ENCODE data around the gene IRAK1.
"Not testable (repeated sequence)": the region's sequence is repeated elsewhere in the genome, so short reads cannot be mapped to it uniquely, and the experiment has no call there.

The IRAK1 gene

GRCh38 chrX:153993978-153994377 is 25.7 kb downstream of the IRAK1 start:
- DNase-seq: no peak

DNA sequence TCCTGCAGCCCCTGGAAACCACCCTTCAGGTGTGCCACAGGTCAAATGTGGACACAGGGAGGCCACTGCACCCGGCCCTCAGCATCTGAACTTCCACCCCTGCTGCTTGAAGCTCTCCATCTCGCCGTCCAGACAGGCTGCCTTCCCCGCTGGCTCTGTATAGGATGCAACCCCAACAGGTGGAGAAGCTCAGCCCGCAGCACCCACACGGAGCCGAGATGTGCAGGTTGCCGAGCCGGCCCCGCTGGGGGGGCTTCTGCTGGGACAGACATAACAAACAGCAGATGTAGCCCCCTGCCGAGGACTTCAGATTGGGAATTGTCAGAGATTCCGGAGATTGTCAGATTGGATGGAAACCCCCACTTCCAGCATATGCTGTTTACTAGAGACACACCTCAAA is 26.6 kb downstream of the IRAK1 start:
- no peak for DNase-seq

GRCh38 chrX:153992180-153992579 is 27.5 kb downstream of the IRAK1 start:
- no peak for DNase-seq

DNA sequence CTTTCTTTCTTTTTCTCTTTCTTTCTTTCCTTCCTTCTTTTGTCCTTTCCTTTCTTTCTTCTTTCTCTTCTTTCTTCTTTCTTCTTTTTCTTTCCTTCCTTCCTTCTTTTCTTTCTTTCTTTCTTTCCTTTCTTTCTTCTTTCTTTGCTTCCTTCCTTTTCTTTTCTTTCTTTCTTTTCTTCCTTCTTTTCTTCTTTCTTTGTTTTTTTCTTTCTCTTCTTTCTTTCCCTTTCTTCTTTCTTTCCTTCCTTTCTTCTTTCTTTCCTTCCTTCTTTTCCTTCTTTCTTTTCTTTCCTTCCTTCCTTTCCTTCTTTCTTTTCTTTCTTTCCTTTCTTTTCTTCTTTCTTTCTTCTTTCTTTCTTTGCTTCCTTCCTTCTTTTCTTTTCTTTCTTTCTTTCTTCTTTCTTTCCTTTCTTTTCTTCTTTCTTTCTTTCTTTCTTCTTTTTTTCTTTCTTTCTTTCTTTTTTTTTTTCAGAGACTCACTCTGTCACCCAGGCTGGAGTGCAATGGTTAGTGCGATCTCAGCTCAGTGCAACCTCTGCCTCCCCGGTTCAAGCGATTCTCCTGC is 28.6 kb downstream of the IRAK1 start:
- no peak for DNase-seq

DNA sequence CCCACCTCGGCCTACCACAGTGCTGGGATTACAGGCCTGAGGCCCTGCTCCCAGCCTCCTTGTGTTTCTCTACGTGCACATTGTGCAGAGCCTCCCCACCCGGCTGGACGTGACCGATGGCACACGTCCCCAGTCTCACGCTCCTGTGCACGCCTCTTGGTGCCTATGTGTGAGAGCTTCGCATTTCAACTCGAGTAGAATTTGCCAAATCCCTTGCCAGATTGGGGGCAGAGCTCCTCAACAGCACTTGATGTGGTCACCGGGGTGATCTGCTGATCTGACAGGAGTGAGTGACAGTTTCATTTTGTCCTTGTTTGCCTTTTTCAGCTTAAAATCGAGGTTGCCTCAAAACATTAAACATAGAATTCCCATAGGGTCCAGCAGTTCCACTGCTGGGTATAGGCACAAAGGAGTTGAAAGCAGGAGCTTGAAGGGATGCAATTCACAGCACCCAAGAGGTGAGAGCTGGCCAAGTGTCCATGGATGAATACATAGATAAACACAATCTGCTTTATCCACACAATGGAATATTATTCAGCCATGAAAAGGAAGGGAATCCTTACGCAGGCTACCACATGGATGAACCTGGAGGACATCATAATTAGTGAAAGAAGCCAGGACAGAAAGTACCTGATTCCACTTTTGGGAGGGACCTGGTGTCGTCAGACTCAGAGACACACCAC is 29.6 kb downstream of the IRAK1 start:
- peak; percentile 41 for DNase-seq

DNA sequence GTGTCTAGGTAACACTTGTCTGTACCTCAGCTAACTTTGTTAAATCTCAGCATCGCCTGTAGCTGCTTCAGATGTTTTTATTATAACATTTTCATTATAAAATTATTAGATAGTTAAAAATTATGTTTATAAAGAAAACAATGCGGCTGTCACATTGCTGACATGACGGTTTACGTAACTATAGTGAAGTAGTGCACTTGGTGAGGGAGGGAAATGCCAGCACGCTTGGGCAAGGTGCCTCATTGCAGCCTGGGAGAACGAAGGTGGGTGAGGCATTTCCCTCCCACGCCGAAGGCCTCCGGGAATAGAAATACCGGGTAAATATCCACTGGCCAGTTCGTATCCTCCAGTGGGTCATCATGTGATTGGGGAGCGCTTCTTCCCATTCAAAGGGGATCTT is 31.2 kb downstream of the IRAK1 start:
- DNase-seq: no peak

DNA sequence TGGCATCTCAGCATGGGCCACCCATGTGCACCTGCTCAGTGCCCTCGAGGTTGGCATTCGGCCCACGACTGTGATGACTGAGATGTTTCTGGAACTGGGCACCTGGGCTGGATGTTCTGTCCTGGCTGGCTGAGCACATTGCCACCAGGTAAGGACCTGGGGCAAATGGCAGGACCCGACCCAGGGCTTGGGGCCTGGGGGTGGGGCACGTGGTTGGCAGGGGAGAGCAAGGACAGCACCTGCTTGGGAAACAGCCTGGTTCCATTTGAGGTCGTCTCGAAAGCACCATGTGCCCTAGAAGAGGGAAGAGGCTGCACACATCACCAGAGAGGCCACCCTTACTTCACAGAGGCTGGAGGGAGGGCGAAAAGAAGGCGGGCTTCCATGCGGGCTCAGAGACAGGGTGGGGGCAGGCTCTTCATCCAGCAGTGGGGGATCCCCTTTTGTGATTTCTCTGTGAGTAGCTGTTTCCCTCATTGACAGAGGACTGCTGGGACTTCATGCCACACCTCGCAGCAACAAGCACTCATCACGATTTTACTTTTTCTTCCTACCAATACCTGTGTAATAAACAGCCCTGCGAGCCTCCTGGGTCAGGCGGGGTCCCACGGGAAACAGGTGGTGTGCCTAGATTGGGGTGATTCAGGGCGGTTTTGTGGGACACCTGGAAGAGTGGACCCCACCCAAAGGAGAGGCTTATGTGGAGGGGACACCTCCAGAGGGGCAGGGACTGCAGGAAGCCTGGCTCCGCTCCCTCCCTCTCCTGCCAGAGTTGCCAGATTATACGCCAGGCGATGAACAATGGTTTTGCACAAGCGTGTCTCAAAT is 35.1 kb downstream of the IRAK1 start:
- peak; percentile 35 for DNase-seq

DNA sequence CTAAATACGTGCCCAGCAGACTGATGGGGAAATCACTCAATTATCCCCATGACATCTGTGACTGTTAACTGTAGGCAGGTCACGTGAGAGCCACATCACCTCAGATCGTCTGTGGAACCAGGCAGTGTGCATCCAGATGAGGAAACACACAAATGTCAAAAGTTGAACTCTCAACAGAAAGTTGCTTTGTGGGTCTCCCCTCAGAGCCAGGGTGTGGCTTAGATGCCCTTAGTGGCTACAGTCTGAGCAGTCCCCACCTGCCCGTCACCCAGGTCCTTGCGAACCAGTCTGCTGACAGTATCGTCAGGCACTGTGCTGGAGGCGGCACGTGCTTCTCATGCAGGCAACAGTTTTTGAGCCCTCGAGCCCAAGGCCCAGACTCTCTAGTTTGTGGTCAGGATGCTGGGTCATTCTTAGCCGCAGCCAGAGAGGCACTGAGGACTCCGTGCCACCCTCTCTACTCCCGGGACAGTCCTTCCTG is 36.3 kb downstream of the IRAK1 start:
- DNase-seq: peak; percentile 33

- DNase-seq: peak; percentile 80
These were observed 37.8 kb downstream of the IRAK1 start for GRCh38 chrX:153981771-153982533.

DNA sequence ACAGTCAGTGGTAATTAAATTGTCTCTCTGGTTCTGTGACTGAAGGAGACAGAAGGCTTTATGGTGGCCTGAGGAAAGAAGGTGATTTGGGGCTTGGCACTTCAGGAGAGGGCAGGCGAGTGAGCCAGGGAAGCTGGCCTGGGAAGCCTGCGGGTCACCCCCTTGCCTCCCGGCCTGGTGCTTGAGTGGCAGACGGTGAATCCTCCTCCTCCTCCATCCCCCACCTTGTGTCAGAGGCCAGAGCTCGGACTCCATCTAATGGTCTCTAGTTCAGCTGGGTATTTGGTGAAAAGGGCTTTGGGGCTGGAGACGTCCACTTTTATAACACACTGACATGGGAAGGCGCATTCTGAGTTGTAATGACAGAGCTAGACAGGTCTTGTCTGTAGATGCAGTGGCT is 38.5 kb downstream of the IRAK1 start:
- DNase-seq: no peak

DNA sequence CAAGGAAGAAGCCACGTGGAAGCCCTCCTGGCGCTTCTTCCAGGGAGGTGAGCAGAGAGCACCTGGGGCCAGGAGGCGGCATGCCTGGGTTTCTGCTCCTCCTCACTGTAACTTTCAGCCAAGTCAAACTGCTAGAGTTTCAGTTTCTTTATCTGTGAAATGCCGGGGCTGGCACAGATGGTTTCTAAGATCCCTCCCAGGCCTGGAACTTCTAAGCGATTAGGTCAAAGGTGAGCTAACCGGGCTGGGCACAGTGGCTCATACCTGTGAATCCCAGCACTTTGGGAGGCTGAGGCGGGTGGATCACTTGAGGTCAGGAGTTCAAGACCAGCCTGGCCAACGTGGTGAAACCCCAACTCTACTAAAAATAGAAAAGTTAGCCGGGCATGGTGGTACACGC is 39.3 kb downstream of the IRAK1 start:
- not testable (repeated sequence) for DNase-seq

DNA sequence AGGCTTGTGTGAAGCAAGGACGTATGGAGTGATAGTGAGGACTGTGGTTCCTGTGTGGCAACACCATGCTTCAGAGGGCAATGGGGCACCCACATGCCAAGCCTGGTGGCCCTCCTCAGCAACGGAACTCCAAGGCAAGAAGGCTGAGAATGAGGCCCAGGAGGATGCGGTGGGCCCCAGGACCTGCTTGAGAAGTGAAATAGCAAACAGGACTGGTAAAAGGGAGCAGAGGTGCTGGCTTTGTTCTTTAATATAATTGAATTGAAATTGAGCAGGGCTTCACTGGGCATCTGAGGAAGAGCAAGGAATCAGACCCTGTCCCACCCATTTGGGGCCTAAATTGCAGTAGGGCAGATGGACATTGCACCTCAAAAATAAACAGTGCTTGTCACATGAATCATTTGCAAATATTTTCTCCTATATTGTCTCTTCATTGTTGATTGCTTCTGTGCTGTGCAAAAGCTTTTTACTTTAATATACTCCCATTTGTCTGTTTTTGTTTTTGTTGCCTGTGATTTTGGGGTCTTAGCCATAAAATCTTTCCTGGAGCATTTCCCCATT is 44.9 kb downstream of the IRAK1 start:
- no peak for DNase-seq

GRCh38 chrX:153974003-153974725 is 45.5 kb downstream of the IRAK1 start:
- no peak for DNase-seq

GRCh38 chrX:153973127-153974002 is 46.3 kb downstream of the IRAK1 start:
- DNase-seq: no peak

- peak; percentile 92 for DNase-seq
These were observed 47.2 kb downstream of the IRAK1 start, which contains the start of gene TMEM187 for GRCh38 chrX:153972368-153973126. Gene TMEM187 (plus strand): TSS chrX:153972754. CDS start chrX:153982063, 9,309 bp downstream.

DNA sequence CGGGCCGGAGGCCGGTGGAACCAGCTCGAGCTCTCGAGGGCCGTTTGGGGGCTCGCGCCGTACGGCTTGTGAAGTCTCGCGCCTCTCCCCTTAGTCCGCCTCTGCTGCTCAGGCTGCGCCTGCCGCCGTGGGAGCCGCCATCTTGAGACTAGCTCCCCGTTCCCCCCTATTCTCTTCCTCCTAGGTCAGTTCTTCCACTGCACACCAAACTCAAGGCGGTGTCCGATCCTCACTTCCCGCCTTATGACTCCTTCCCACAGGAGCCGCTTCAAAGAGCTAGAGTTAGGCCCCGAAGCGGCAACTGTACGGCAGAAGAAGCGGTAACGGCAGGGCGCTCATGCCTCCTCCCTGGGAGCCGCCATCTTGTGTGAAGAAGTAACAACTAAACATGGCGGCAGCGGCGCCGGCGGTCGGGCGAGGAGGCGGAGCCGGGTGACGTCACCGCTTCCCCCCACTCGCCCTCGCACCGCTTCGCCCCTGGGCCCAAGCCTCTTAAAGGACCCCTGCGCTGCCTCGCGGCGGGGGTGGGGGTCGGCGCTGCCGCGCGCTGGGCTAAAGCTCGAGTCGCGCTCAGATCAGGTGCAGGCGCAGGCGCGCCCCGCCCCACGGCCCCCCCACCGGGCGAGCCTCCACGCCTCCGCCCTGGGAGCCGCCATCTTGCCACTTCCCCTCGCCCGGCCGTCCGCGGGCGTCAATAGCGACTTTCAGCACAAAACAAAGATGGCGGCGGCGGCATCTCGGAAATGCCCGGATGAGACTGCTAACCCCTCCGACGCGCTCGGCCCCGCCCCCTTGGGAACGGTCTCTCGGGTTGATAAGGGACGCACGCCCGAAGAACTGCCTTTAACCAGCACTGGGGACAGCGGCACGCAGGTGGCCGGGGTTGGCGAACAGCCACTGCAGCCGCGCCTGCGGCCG is 48.0 kb downstream of the IRAK1 start, which contains the start of gene HCFC1:
Gene HCFC1 (minus strand): TSS at position 369 of the 918 bp plus-strand sequence. CDS start 978 bp downstream, outside the sequence.
- peak; percentile 95 for DNase-seq

GRCh38 chrX:153971124-153971449 is 48.6 kb downstream of the IRAK1 start:
- DNase-seq: peak; percentile 94

DNA sequence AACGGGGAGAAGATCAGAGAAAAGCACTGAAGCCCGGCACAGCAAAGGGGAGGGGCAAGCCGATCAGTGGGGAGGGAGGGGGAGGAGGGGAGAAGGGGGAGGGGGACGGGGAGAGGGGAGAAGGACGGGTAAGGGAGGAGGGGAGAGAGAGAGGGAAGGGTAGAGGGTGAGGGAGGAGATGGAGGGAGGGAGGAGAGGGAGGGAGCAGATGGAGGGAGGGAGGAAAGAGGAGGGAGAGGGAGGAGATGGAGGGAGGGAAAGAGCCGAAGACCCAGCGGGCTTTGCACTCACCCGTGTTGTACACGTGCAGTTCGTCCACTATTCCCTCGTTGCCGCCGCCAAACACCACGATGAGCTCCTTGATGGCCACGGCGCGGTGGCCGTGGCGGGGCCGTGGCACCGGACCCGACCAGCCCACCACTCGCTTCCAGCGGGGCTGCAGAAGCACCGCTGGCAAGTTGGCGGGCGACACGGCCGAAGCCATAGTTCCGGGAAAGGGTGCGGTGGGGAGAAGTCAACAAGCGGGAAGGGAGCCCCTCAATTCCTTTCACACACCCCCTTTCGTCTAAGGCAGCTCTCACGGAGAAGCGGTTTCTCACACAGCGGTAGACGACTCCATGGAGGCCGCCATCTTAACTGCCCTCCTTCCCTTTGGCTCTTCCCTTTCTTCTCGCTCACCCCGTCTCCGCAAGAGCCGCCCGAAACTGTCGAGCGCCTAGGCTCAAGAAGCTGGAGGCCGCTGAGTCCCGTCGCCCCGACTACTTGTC is 49.2 kb downstream of the IRAK1 start:
- DNase-seq: peak; percentile 54
